HG02678 (cell line): Measurements from ENCODE around the gene TOX4.

Experiments
- ATAC-seq: cut with Tn5 transposase; IDR thresholded peaks from one replicate; pipeline ENCODE4 v1.9.1; 2021; ENCODE audit warnings: mild to moderate bottlenecking, moderate library complexity; ENCODE audit not compliant: unreplicated experiment

The TOX4 gene

DNA sequence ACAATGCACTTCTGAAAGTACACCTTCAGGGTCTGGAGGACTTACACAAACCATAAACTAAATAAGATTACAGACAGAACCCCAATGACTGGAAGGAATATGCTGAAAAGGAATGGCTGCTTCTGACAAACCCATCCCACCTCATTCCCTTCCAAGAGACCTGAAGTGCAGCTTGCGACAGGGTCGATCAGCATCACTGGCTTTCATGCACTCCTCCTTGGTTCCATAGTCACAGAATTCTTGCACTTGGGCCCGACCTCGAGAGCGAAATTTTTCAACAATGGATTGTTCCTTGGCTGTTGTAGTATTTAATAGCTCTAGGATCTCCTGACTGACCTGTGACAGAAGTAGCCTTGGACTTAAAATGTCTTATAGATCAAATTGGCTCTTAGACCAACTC is 24.6 kb downstream of the TOX4 start:
- ATAC-seq: no peak

GRCh38 chr14:21503376-21503775 is 26.4 kb downstream of the TOX4 start:
- ATAC-seq: no peak

DNA sequence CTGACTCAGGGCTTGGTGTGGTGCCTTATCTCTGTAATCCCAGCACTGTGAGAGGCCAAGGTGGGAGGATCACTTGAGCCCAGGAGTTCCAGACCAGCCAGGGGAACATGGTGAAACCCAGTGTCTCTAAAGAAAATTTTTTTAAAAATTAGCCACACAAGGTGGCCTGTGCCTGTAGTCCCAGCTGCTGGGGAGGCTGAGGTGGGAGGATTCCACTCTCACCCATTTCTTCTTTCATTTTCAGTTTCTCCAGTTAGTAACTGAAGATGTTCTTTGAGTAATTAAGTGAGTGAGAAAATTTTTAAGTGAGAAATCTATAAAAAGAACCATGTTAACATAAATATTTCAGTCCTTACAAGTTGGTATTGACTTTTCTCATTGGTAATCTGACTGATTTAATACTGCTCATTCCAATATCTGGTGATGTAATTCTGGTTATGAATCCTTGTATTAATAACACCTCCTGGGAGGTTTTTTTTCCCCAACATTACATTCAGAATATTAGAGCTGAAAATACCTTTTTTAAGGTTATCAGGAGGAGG is 28.1 kb downstream of the TOX4 start:
- peak; percentile 85 for ATAC-seq

GRCh38 chr14:21506557-21506956 is 29.6 kb downstream of the TOX4 start:
- no peak for ATAC-seq

- no peak for ATAC-seq
Measured at GRCh38 chr14:21509432-21510143, 32.6 kb downstream of the TOX4 start.

- peak; percentile 98 for ATAC-seq
Measured at GRCh38 chr14:21510735-21511657, 34.0 kb downstream of the TOX4 start, which contains the start of gene METTL3. Gene METTL3 (minus strand): TSS chr14:21511340. CDS start chr14:21511223, 117 bp downstream.

DNA sequence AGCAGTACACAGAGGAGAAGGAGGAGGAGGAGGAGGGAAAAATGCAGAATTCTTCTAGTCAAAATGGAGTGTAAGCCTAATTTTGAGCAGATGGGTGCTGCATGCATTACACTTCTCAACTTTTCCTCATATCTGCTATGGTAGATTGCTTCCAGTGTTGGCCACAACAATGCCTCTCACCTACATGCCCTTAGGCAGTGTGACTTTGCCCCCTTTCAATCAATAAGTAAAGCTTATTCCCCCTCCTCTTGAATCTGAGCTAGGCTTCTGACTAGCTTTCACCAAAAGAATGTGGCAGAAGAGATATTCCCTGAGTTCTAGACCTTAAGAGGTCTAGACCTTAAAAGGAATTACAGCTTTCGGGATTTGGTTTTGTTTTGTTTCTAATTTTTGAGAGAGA is 37.3 kb downstream of the TOX4 start:
- ATAC-seq: no peak

- no peak for ATAC-seq
Measured at GRCh38 chr14:21518725-21519124, 41.7 kb downstream of the TOX4 start.

GRCh38 chr14:21520767-21521166 is 43.8 kb downstream of the TOX4 start:
- ATAC-seq: no peak

DNA sequence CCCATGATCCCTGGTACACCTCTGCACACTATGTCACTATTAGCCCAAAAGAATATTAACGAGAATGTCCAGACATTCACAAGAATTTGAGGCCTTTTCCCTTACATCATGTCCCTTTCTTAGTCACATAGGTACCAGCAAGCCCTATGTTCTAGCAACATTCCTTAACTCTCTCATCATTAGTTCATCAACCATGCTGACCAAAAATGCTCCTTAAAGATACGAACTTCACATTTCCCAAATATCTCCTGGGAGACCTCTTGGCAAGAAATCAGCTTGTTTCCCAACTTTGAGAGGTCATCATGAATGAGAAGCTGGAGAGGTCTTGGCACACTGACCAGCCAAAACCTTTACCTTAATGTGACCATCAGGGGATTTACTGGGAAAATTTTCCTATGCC is 44.5 kb downstream of the TOX4 start:
- no peak for ATAC-seq

DNA sequence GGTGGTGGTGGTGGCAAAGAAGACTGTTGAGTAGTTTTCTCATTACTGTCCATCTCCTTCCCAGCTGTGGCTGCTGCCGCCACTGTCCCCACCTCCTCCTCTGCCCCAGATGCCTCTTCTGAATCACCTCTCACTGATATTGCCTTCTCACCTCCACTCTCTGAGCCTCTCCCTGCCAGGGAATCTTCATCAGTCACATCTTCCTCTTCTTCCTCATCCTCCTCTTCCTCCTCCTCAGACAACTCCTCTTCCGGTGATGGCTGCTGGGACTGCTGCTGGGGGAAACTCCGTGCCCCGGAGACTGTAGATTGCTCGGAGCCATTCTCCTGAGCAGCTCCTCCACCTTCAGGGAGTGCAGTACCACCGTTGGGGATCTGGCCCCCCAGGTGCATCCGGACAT is 46.2 kb downstream of the TOX4 start:
- no peak for ATAC-seq

DNA sequence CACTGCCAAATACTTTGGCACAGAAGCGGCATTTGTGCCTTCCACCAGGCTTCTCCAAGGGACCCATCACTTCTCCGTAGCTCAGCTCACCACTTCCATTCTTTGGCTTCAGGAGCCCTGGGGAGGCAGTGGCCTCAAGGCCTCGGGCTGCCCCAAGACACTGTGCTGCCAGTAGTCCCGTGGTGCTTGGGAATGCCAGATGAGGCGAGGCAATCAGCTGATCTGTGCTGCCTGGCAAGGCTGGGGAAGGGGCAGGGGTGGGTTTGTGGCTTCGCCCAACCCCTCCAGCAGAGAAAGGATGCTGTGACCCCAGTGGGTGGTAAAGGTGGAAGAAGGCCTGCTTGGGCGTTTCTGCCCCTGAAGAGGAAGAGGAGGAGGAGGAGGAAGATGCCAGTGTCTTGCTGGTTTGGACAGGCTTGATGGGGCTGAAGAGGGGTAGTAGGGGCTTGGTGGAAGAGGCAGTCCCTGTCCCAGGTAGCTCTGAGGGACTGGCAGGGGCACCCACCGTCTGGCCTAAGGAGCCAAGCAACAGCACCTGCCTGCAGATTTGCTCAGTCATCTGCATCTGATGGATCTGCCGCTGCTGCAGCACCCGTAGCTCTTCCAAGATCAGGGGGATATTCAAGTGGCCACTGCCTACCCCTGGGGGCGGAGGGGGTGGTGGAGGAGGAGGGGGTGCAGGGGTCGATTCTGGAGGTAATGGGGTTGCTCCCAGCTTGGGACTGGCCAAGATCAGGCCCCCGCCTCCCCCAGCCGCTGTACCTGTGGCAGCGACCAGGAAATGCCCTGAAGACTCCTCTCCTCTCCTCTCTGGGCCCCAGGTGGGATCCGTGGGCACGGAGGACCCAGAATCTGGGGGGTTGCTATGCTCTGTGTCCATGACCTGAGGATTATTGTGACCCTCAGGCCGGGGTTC is 47.8 kb downstream of the TOX4 start:
- no peak for ATAC-seq

DNA sequence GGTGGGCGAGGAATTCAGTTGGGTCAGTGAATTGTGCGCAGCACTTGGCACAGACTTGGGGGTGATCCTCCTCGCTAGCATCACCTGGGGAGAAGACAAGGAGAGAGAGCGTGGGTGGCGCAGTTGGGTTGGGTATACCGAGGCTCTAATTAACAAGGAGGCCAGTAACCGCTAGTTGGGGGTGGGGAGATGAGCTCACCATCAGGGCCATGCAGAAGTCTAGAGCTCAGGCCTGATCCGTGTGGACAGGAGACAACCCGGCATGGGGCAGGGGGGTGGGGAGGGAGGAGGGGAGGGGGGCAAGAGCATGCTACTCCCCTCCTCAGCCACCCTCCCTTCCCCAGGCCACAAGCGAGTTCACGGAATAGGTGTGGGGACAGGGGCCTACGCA is 48.6 kb downstream of the TOX4 start:
- no peak for ATAC-seq

DNA sequence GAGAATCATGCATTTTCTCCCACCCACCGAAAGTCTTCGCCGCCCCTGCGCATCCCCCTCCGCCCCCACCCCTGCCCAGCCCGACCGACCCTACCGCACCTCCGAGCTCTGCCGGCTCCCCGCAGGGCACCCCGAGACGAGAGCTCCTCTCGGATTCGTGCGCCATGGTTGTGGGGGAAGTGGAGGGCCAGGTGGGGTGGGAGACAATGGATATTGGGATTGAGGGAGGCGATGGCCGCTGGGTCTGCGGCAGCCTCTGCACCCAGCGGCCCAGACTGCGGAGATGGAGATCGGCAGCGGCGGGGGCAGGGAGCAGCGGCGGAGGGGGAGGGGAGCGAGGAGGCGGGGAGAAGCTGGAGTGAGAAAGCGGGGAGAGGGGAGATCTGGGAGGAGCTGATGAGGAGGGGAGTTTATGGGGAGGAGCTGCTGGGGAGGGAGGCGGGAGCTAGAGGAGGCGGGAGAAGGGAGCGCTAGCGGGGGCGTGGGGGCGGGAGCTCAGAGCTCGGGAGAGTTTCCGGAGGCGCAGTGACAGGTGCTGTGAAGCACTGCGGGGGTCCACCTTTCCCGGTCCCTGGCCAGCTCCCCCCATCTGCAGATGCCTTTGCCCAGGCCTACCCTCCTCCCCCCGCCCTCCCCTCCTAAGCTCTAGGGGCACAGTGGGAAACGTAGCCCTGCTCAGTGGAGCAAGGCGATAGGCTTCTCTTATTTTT is 49.1 kb downstream of the TOX4 start, which contains the start of gene SALL2:
Gene SALL2, minus strand, starts transcription at position 385 of the 710 bp plus-strand sequence. Its CDS starts 219 bp downstream, at position 166.
- peak; percentile 64 for ATAC-seq

DNA sequence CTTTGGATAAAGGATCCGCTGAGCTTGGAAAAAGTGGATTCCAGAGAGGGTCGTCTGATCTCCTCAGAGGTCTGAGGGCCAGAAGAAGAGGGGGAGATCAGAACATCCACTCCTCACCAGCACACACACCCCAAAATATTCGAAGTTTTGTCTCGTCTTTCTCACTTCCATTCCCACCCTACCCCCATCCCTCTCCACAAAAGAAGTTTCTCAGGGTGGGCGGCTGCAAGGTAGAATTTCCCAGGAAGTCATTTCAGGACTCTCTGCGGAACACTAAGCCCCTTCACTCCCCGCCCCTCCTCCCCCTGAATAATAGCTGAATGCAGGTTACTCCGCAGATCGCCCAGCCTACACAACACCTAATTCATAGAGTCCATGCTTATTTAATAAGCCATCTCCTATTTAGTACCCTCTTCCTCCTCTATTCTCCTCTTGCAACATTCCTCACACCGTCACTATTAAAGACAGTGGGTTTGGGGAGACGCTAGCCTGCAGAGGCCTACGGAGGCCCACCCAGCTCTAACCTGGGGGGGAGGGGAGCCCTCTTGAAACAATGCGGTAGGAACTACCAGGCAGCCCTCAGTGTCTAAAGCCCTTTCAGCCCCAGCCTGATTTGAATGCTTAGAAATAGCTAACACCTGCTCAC is 49.8 kb downstream of the TOX4 start:
- peak; percentile 68 for ATAC-seq

- ATAC-seq: no peak
Measured at GRCh38 chr14:21527318-21527679, 50.3 kb downstream of the TOX4 start.

- ATAC-seq: no peak
Measured at GRCh38 chr14:21528381-21529348, 51.7 kb downstream of the TOX4 start.

DNA sequence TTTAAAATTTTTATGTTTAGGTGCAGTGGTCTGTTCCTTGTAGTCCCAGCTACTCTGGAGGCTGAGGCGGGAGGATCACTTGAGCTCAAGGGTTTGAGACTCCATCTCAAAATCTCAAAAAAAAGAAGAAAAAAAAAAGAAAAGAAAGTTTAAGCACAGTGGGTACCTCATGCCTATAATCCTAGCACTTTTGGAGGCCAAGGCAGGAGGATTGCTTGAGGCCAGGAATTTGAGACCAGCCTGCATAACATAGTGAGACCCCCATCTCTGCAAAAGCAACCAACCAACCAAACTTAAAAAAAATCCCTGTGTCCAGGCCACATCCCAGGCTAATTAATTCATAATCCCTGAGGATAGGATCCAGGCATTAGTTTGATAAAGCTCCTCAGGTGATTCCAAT is 52.5 kb downstream of the TOX4 start:
- no peak for ATAC-seq
